GM19043 (cell line): ENCODE data around the gene BAK1.
A peak's percentile ranks its signal among the peaks of the same experiment; 100 is the strongest.

ENCODE experiments used
- ATAC-seq: cut with Tn5 transposase; IDR thresholded peaks from one replicate; pipeline ENCODE4 v1.9.1; 2021; ENCODE audit warnings: low read depth; ENCODE audit not compliant: unreplicated experiment

Gene BAK1

GRCh38 chr6:33588894-33589293 lies 8.8 kb upstream of the BAK1 start:
- ATAC-seq, result no peak

- ATAC-seq, result no peak
Observed at GRCh38 chr6:33587529-33587928, 7.5 kb upstream of the BAK1 start.

GRCh38 chr6:33586108-33586640 lies 6.1 kb upstream of the BAK1 start:
- ATAC-seq, result no peak

GRCh38 chr6:33585403-33586107 lies 5.5 kb upstream of the BAK1 start:
- no peak for ATAC-seq

- no peak for ATAC-seq
Observed at GRCh38 chr6:33584700-33585402, 4.8 kb upstream of the BAK1 start.

- no peak for ATAC-seq
Observed at GRCh38 chr6:33583591-33584155, 3.6 kb upstream of the BAK1 start.

DNA sequence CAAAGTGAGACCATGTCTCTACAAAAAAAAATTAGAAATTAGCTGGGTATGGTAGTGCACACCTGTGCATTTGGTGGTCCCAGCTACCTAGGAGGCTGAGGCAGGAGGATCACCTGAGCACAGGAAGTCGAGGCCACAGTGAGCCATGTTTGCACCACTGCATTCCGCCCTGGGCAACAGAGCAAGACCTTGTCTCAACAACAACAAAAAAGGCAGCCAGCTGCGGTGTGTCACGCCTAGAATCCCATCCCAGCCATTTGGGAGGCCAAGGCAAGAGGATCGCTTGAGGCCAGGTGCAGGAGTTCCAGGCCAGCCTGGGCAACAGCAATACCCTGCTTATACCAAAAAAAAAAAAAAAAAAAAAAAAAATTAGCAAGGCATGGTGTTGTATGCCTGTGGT lies 1.1 kb upstream of the BAK1 start:
- ATAC-seq, result no peak

- no peak for ATAC-seq
Observed at GRCh38 chr6:33578588-33579011, 1.5 kb downstream of the BAK1 start.

DNA sequence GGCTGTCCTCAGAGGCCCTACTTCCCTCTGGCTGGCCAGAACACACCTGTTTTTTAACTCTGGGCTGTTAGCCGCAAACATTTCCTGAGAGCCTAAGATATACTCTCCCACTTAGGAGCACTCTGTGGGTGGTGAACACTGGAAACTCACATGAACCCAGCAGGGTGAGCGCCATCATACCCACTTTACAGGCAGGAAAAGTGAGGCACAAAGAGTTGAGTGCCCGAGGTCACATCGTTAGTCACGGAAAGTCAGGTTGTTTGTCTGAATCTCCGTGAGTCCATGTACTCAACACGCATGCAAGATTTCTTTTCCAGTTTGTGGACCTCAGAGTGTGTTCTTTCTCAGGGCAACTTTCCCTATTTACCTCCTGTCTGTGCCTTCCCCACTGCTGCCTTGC lies 1.9 kb downstream of the BAK1 start:
- ATAC-seq, result no peak

DNA sequence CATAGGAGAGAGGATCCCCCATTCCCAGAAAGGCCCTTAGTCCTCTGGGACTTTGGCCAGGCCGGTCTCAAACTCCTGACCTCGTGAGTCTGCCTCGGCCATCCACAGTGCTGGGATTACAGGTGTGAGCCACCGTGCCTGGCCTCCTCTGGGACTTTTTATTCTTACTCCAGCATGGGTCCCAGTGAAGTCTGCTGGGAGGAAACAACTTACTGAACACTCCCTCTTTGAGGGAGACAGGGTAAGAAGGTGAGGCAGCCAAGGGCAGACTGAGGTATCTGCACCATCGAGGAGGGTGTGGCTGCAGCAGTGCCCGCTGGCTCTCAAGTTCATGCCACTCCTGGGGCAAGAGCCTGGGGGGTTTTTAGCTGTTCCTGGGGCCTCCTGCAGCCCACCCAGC lies 2.4 kb downstream of the BAK1 start:
- ATAC-seq, result no peak

- ATAC-seq, result no peak
Observed at GRCh38 chr6:33577106-33577535, 3.0 kb downstream of the BAK1 start.

GRCh38 chr6:33576668-33577067 lies 3.4 kb downstream of the BAK1 start:
- ATAC-seq, result no peak

- no peak for ATAC-seq
Observed at GRCh38 chr6:33575211-33575610, 4.9 kb downstream of the BAK1 start.

GRCh38 chr6:33571637-33572316 lies 8.3 kb downstream of the BAK1 start:
- no peak for ATAC-seq

DNA sequence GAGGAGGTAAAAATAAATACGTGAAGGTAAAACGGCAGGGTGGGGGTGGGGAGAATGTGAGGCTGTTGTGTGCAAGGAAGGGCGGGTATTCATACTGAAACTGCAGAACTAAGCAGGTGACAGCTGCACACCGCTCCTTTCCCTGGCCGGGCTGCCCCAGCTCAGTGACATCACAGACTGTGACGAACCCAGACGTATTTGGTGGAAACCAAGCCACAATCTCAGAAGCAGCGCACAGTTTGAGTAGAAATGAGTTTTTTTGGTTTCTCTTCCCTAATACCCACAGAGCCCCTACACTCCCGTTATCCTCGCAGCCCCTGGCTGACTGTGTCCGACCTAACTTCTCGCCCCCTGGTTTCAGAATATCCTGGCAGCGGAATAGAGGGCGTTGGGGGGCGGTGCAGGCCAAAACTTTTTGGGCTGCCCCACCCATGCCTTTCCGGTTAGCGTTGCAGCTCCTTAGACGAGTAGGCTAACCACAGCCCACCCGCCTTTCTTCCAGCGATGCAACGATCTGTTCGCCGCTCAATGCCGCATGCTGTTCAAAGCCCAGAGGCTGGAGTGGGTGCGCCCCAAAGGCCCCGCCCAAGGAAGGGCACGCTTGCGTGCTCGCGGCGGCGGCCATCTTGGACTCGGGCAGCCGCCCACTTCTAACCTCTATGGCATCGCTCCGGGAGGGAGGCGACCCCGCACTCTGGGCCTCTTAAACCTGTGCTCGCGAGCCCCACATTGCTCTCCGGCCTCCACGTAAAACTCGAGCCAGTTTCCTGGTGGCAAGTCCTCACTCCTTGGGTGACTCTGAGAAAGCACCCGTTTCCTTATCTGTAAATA lies 9.1 kb downstream of the BAK1 start:
- ATAC-seq, result peak; percentile 88

- ATAC-seq, result no peak
Observed at GRCh38 chr6:33568826-33569570, 11.1 kb downstream of the BAK1 start.

DNA sequence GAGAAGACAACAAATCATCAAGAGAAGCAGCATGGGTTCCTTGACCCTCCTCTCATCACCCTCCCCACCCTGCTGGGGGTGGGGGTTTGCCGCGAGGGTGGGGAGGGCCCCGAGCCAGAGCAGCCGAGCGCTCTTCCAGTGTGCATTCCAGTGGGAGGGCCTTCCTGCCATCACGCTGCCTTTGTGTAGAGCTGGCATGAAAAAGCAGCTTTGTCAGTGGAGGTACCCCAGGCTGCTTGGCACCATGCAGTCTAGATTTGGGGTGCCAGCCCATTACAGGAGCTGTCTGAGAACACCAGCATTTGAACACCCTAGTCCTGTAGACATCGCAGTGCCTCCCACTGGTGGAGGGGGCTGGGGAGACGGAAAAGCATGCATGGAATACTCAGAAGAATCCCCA lies 12.2 kb downstream of the BAK1 start:
- ATAC-seq, result no peak

- ATAC-seq, result no peak
Observed at GRCh38 chr6:33566182-33567084, 13.6 kb downstream of the BAK1 start.

DNA sequence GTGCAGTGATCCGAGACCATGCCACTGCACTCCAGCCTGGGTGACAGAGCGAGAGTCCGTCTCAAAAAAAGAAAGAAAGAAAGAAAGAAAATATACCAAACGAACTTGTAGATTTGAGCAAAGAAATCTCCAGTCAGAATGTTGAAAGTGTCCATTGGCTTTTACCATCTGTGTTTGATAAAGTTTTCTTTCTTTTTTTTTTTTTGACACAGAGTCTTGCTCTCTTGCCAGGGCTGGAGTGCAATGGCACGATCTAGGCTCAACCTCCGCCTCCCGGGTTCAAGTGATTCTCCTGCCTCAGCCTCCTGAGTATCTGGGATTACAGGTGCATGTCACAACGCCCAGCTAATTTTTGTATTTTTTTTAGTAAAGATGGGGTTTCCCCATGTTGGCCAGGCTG lies 21.3 kb downstream of the BAK1 start:
- no peak for ATAC-seq
